ENCODE results near the gene SOD2.

Gene SOD2

DNA sequence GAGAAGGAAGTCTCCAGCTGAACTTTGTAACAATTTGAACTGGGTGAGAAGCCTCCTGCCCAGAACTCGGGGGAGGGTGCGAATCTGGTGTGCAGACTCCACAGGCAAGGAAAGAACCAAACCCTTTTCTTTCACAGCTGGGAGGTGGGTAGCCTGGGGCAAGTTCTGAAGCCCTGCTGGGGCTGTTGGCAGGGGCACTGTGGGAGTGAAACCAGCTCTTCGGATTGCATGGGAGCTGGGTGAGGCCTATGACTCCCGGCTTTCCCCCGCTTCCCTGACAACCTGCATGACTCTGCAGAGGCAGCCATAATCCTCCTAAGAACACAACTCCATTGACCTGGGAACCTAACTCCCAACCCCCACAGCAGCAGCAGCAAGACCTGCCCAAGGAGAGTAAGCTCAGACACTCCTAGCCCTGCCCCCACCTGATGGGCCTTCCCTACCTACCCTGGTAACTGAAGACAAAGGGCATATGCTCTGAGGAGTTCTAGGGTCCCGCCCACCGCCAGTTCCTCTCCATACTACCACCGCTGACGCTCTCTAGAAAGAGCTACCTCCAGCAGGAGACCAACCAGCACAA is 37.5 kb downstream of the SOD2 start:
- in situ Hi-C loops (cut with HindIII; ENCODE audit: low sequenced_read_pairs) = no loop called here
- no peak for DNase-seq (ENCODE audit: low read depth)
- no peak overlapping the region for H3K4me3 ChIP-seq (ENCODE audit: low read depth, low read length)
- TF ChIP-seq, protein P1, sequence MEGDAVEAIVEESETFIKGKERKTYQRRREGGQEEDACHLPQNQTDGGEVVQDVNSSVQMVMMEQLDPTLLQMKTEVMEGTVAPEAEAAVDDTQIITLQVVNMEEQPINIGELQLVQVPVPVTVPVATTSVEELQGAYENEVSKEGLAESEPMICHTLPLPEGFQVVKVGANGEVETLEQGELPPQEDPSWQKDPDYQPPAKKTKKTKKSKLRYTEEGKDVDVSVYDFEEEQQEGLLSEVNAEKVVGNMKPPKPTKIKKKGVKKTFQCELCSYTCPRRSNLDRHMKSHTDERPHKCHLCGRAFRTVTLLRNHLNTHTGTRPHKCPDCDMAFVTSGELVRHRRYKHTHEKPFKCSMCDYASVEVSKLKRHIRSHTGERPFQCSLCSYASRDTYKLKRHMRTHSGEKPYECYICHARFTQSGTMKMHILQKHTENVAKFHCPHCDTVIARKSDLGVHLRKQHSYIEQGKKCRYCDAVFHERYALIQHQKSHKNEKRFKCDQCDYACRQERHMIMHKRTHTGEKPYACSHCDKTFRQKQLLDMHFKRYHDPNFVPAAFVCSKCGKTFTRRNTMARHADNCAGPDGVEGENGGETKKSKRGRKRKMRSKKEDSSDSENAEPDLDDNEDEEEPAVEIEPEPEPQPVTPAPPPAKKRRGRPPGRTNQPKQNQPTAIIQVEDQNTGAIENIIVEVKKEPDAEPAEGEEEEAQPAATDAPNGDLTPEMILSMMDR (IDR thresholded peaks at IDR 0.05; ENCODE audit: low read depth, low read length, missing control alignments) = no peak

DNA sequence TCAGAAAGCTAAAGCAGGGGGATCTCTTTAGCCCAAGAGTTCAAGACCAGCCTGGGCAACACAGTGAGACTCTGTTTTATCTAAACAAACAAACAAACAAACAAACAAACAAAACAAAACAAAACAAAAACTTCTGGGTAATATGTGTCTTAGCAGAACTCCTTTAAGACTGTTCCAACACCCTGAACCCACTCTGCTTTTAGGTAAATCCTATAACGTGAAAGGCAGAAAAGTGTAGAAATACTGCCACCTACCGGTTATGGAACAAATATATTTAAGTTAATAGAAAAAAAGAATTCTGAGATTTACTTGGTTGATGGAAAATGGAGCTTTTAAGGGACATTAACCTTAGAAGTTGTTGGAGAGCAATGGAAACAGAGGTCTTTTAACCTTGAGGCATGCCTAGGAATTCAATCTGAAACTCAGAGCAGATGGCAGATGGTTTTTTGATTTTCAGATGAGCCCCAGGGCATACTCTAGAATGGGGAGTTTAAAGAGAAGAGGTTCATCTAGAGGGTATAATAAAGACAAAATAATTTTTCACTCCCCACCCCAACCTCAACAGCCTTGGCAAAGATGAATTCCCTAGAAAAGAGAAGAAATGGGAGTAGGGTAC is 38.5 kb downstream of the SOD2 start:
- in situ Hi-C loops (cut with HindIII; ENCODE audit: low sequenced_read_pairs) = no loop called here
- no peak overlapping the region for H3K4me3 ChIP-seq (ENCODE audit: low read depth, low read length)
- DNase-seq (ENCODE audit: low read depth) = peak; percentile 59
- TF ChIP-seq, protein P1 (IDR thresholded peaks at IDR 0.05; ENCODE audit: low read depth, low read length, missing control alignments) = peak; percentile 29

DNA sequence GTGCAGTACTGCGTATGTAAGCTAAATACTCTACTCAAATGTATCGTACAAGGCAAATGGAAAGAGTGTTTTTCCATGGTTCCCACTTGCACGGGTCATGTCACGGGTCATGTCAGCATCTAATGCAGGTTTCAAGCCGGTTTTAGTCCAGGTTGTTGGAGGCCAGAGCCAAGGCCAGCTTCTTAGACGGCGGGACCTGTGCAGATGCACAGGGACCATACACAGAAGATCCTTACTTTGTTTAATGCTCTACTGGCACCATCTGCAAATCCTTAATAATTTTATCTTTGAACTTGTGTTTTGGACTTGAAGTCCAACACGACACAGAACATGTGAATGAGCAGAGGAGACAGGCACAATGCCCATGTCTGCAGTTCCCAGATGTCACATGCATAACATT is 42.7 kb downstream of the SOD2 start:
- H3K4me3 ChIP-seq (ENCODE audit: low read depth, low read length) = no peak overlapping the region
- DNase-seq (ENCODE audit: low read depth) = no peak
- TF ChIP-seq, protein P1 (IDR thresholded peaks at IDR 0.05; ENCODE audit: low read depth, low read length, missing control alignments) = no peak
- in situ Hi-C loops (cut with HindIII; ENCODE audit: low sequenced_read_pairs) = no loop called here

DNA sequence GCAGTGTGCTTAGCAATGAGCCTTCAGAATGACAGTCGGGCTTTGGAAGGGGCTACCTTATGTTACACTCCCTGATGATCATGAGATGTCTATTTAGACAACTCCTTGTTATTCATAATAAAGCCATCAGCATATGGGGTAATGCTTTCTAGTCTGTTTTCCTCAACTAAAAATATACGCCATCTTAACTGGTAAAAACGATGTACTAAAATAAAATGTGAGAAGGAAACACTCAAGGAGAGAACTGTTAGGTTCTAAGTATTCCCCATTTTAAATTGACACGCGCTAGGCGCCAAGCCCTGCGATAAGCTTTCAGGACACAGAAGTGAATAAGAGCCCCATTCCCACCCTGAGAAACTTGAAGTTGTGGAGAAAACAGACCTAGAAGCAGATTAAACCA is 43.6 kb downstream of the SOD2 start:
- no peak overlapping the region for H3K4me3 ChIP-seq (ENCODE audit: low read depth, low read length)
- TF ChIP-seq, protein P1 (IDR thresholded peaks at IDR 0.05; ENCODE audit: low read depth, low read length, missing control alignments) = no peak
- DNase-seq (ENCODE audit: low read depth) = no peak
- in situ Hi-C loops (cut with HindIII; ENCODE audit: low sequenced_read_pairs) = no loop called here

DNA sequence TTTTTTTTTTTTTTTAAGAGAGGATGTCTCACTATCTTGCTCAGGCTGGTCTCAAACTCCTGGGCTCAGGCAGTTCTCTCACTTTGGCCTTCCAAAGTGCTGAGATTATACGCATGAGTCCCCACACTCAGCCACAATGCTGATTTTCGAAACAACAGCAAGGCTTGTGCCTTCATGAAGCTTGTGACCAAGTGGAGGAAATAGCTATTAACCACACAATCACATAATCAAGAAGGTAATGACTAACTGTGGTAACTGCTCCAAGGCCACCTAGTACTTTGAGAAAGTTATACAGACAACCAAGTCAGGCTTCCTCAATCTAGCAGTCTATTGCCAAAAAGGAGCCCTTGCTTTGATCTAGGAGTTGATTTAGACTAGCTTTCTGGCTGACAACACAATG is 46.3 kb downstream of the SOD2 start:
- DNase-seq (ENCODE audit: low read depth) = peak; percentile 55
- TF ChIP-seq, protein P1 (IDR thresholded peaks at IDR 0.05; ENCODE audit: low read depth, low read length, missing control alignments) = no peak
- in situ Hi-C loops (cut with HindIII; ENCODE audit: low sequenced_read_pairs) = no loop called here
- no peak overlapping the region for H3K4me3 ChIP-seq (ENCODE audit: low read depth, low read length)

DNA sequence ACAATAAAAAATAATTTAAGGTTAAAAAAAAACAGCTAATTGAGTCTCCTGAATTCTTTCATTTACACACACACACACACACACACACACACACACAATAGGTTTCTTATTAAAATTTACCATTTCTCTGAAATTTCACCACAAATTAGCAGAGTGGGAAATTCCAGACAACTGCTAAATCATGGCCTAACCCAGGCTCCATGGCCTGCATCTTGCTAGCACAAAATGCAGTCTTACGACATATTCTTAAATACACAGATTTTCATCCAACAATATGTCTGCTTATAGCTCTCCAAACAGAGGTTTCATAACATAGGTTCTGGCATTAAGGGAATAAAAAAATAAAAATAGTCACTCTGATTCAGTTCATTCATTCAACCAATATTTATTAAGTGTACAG is 46.9 kb downstream of the SOD2 start:
- H3K4me3 ChIP-seq (ENCODE audit: low read depth, low read length) = no peak overlapping the region
- in situ Hi-C loops (cut with HindIII; ENCODE audit: low sequenced_read_pairs) = no loop called here

More for the DNA sequence above, 46.9 kb downstream of the SOD2 start:
- DNase-seq (ENCODE audit: low read depth) = no peak
- TF ChIP-seq, protein P1 (IDR thresholded peaks at IDR 0.05; ENCODE audit: low read depth, low read length, missing control alignments) = no peak
